GM13977 (cell line): ENCODE data around the gene EGR1.

Source experiments
- DNase-seq: peaks from one replicate; pipeline ENCODE4 v3.0.0; 2012; ENCODE audit warnings: low spot score
- in situ Hi-C: fragments of 300-500 bp; cut with MboI; formaldehyde crosslinking; loops from one replicate; pipeline ENCODE4 v1.12.0; 2022; ENCODE audit warnings: low sequenced_read_pairs, low pct_unique_long_range_greater_than_20kb, mixed read lengths, inconsistent platforms; ENCODE audit not compliant: unreplicated experiment
- TF ChIP-seq, protein P1 (sequence below): IDR thresholded peaks from 2 replicates; pipeline ENCODE4 v1.5.1; 2012; ENCODE audit warnings: mild to moderate bottlenecking, control low read depth; ENCODE audit not compliant: insufficient read depth; ENCODE audit errors: extremely low read depth, missing control alignments

The EGR1 gene

DNA sequence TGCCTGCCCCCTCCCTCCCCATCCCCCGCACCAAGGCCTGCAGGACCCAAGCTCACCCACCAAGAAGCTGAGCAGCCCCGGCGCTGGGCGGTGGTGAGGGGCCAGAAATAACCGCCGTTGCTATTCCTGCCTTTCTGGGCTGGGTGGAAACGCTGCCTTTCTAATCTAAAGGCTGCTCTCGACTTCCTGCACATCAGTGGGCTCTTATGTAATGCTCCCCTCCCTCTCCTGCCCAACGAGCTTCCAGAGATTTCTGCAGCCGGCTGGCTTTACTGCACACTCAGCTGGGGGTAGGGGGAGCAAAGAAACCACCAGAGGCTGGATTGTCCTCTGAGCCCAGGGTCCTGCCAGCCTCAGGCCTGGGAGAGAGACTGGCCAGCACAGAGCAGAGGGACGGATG is 6.9 kb upstream of the EGR1 start:
- DNase-seq: no peak
- TF ChIP-seq, protein P1, sequence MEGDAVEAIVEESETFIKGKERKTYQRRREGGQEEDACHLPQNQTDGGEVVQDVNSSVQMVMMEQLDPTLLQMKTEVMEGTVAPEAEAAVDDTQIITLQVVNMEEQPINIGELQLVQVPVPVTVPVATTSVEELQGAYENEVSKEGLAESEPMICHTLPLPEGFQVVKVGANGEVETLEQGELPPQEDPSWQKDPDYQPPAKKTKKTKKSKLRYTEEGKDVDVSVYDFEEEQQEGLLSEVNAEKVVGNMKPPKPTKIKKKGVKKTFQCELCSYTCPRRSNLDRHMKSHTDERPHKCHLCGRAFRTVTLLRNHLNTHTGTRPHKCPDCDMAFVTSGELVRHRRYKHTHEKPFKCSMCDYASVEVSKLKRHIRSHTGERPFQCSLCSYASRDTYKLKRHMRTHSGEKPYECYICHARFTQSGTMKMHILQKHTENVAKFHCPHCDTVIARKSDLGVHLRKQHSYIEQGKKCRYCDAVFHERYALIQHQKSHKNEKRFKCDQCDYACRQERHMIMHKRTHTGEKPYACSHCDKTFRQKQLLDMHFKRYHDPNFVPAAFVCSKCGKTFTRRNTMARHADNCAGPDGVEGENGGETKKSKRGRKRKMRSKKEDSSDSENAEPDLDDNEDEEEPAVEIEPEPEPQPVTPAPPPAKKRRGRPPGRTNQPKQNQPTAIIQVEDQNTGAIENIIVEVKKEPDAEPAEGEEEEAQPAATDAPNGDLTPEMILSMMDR: no peak
- in situ Hi-C loops: no loop called here

DNA sequence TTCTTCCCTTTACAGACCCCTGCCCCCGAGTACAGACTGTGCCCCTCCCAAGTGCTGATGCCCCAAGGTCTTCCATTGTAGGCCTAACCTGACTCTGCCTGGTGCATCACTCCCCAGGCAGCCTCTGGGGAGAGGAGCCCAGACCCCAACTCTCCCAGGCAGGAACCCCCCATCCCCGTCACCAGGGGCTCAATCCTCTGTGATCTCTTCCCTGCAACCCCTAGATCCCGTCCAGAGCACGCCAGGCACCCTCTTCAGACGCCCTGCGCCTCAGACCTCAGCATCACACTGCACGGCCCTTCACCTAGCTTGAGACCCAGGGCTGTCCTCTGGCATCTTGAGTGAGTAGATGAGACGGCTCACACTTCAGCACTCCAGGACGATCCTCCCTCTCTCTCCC is 6.4 kb upstream of the EGR1 start:
- TF ChIP-seq, protein P1: no peak
- DNase-seq: no peak
- in situ Hi-C loops: no loop called here

DNA sequence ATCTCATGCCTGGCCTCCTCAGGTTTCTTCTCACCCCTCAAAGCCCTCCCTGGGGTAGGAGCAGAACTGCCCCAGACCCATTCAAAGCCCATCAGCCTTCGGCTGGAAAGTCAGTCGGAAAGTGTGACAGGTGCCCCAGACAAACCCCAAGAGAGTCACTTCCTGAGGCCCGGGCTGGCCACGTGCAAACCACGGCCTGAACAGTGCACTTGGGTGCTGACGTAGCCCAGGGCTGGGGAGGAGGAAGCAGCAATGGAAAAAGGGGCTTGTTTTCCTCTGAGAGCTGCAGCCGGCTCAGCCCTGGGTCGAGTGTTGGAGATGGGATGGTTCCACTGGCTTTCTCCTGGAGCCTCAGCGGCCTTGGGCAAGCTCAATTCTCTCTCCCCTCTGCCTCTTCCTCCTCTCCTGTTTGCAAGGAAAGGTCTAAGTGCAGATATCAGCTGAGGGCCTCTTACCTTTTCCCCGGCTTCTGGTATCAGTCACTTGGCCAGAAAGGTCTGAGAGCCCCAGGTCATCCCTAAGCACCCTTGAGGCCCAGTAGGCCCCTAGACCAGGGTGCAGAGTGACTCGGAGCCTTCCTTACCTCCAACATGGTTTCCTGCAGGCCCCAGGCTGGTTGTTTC is 5.9 kb upstream of the EGR1 start:
- DNase-seq: peak; percentile 75
- in situ Hi-C loops: no loop called here
- TF ChIP-seq, protein P1: no peak

DNA sequence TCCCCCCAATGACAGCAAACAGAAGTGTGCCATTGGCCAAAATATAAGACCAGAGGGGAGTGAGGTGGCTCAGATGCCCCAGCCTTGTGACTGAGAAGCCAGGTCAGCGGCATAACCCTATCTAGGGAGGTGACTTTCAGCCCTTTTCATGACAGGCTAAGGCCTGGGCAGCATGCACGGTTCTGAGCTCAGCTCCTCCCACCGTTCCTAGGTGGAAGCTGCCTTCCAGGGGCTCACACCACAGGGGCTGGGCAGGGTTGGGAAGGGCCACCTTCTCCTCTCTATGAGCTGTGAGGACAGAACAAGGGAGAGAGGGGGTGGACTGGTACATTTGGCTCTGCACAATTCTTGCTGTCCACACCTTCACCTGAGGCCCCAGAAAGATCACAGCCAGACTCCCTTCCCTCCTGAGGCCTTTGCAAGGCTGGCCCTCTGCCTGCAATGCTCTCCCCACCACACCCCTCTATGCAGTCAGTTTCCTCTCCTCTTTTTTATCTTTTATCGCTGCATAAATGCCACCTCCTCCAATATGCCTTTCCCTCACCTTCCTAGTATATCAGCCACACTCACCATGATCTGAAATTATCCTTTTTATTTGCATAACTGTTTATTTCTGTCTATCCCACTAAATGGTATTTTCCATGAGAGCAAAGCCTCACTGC is 5.1 kb upstream of the EGR1 start:
- in situ Hi-C loops: no loop called here
- no peak for DNase-seq
- TF ChIP-seq, protein P1: no peak

DNA sequence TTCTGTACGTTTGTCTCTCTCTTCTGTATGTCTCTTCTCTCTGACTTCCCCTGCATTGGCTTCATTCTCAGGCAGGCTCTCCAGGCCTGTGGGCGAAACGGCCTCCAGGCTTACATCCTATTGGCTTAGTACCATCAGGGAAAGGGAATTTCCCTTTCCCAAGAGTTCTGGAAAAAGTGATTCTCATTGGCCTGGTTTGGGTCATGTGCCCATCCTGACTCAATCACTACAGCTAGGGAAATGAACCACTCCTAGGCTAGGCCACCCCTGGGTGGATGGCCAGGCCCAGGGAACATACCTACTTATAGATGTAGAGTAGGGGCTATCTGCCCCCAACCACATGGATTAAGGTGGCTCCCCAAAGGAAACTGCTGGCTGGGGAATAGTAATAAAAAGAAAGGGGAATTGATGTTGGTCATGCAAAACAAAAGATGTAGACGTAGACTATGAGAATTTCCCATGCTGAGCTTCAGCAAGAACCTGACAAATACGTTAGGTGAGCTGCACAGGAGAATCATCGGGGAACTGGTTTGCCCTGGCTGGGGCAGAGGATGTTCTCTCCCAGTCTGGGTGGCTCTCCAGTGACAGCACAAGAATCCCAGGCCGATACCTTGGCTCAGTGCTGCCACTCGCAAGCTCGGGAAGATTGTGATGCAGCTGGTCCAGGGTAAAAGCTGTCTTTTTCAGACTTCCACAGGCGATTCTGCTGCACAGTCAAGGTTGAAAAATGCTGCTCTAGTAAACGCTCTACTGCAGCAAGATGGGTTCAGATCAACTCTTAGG is 3.7 kb upstream of the EGR1 start:
- in situ Hi-C loops: no loop called here
- no peak for DNase-seq
- TF ChIP-seq, protein P1: no peak

DNA sequence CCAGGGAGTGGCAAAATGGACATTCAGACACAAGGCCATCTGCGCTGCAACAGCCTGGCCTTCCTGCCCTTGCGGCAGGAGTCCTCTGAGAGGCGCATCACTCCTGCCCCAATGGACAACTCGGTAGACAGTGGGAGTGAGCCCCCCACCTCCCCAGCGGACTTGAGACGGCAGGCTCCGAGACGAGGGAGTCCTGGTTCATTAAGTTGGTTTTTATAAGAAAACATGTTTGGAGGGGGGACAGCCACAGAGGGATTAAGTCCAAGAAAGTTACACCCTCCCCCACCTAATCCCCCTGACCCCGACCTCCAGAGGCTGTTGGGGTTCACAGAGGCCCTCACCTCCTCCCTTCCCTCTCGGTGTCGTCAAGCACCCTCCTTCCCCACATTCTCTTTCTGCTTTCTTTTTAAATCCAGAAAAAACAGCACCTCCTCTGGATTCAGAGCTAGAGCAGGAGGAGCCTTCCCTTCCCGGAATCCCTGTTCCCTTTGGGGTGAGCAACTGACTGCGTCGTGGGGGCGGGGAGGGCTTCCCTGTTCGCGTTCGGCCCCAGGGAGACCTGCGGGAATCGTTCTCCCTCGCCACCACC is 1.8 kb upstream of the EGR1 start:
- in situ Hi-C loops: no loop called here
- TF ChIP-seq, protein P1: no peak
- DNase-seq: no peak
